ENCODE data around the gene TMPRSS11D.

Gene TMPRSS11D

DNA sequence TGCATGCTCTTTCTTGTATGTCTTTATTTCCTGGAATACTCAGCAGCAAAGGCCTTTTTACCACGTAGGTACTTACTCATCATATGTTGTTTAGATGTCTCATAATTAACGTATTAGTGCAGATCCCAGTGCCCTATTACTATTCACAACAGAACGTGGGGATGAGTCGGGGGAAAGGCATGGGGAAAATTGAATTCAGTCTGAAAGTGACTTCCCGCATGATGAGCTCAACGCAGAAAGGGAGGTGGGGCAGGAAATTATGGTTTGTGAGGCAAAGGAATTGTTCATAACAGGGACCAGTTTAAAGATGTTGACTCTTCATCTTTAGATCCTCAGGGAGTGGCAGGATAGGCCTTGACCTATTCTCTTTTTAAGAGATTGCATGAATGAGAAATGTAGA, 2.0 kb upstream of the TMPRSS11D start:
- no peak for DNase-seq (ENCODE audit: low read depth)

- DNase-seq (ENCODE audit: low read depth): no peak
Measured at GRCh38 chr4:67884701-67885100, 899 bp upstream of the TMPRSS11D start.

DNA sequence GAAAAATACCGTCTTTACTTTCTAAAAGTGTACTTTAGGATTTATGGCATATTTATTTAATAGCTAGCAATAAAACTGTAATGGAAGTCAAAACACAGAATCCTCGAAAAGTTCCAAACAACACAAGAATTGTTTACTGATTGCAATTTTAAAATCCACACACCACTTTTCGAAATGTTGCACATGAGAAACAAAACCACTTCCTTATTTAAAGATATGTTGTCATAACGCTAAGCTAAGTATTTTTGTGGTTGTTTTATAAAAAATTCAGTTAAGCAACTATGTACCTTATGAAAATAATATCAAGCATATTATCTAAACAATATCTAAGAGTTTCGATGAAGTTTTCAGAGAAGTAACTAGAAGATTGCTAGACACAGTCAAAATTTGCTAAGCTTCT, 344 bp downstream of the TMPRSS11D start:
- DNase-seq (ENCODE audit: low read depth): no peak

DNA sequence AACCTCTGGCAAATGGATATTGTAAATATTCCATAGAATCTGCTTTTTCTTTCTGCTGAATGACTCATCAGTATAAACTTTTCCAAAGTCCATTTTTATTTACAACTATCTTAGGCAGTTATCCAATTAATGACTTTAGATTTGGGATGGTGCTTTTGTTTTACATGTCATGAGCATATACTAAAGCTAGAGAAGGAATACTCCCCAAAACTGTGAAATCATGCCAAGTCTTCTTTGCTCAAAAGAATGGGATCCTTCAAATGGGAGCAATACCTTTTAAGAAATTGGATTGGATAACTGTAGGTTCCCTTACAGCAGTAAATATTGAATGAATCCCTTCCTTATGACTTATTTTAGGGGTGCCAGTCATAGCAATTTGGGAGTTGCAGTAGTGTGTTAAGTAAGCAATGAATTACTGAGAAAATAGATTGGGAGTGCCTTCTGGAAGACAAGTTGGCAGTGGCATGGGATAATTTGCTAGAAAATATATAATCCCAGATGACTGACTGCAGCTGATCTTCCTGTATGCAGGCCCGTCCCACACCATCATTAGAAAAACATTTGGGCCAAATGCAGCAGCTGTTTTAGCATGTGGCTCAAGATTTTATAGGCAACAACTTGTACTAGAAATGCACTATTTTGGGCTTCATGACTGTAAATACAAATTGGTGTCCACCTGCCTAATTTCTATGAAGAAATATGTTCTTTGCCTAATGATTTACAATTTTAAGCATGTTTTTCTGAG, 2.8 kb downstream of the TMPRSS11D start:
- no peak for DNase-seq (ENCODE audit: low read depth)

GRCh38 chr4:67879486-67879885, 4.3 kb downstream of the TMPRSS11D start:
- no peak for DNase-seq (ENCODE audit: low read depth)

- DNase-seq (ENCODE audit: low read depth): no peak
Measured at GRCh38 chr4:67877086-67877485, 6.7 kb downstream of the TMPRSS11D start.

- no peak for DNase-seq (ENCODE audit: low read depth)
Measured at GRCh38 chr4:67874986-67875385, 8.8 kb downstream of the TMPRSS11D start.

- DNase-seq (ENCODE audit: low read depth): no peak
Measured at GRCh38 chr4:67873116-67873515, 10.7 kb downstream of the TMPRSS11D start.

GRCh38 chr4:67871867-67872266, 11.9 kb downstream of the TMPRSS11D start:
- no peak for DNase-seq (ENCODE audit: low read depth)

DNA sequence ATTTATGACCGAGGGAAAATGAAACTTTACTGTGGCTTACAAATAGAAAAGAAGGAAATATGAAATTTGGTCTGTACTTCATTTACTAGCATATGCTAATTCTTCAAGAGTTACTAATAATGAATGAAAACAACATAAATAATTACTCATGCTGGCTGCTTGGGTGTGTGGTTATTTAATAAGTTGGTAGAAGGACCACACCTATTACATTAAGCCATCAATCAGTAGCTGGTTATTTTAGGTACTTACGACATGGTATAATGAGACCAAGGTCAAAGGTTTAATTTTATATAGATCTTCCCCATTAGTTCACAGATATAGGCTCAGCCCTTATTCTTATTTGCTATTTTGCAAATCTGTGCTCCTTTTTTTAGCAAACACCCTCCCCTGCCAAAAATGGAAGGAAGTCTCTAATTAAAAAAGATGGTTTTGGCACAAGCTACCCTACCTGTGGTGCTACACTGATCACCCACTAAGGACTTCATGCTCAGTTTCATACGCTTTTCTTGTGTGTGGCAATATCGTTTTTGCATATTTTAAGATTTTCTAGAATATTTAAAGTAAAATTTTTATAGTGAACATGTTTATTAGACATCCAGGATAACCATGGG, 14.1 kb downstream of the TMPRSS11D start:
- DNase-seq (ENCODE audit: low read depth): no peak

GRCh38 chr4:67861513-67861912, 22.3 kb downstream of the TMPRSS11D start:
- DNase-seq (ENCODE audit: low read depth): no peak

- no peak for DNase-seq (ENCODE audit: low read depth)
Measured at GRCh38 chr4:67853336-67853735, 30.5 kb downstream of the TMPRSS11D start.

GRCh38 chr4:67820903-67821302, 62.9 kb downstream of the TMPRSS11D start:
- DNase-seq (ENCODE audit: low read depth): no peak

DNA sequence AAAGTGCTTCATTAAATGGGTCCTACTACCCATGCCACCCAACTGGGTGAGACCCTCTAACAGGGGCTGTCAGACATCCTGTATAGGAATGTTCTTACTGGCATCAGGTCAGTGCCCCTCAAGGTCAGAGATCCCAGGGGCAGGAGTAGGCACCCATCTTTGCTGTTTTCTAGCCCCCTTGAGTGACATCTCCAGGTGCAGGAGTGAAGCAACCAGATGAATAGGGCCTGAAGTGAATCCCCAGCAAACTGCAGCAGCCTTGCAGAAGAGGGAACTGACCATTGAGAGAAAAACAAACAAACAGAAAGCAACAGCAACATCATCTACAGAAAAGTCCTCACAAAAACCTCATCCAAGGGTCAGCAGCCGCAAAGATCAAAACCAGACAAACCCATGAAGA, 73.8 kb downstream of the TMPRSS11D start:
- no peak for DNase-seq (ENCODE audit: low read depth)

GRCh38 chr4:67809502-67809901, 74.3 kb downstream of the TMPRSS11D start:
- DNase-seq (ENCODE audit: low read depth): no peak

- no peak for DNase-seq (ENCODE audit: low read depth)
Measured at GRCh38 chr4:67796810-67797209, 87.0 kb downstream of the TMPRSS11D start.

- no peak for DNase-seq (ENCODE audit: low read depth)
Measured at GRCh38 chr4:67790721-67791120, 93.1 kb downstream of the TMPRSS11D start.

- no peak for DNase-seq (ENCODE audit: low read depth)
Measured at GRCh38 chr4:67787311-67787710, 96.5 kb downstream of the TMPRSS11D start.

- no peak for DNase-seq (ENCODE audit: low read depth)
Measured at GRCh38 chr4:67785528-67785927, 98.3 kb downstream of the TMPRSS11D start.

GRCh38 chr4:67779631-67780030, 104.2 kb downstream of the TMPRSS11D start:
- no peak for DNase-seq (ENCODE audit: low read depth)

GRCh38 chr4:67776746-67777145, 107.1 kb downstream of the TMPRSS11D start:
- DNase-seq (ENCODE audit: low read depth): no peak
